GM18873 (cell line): ENCODE data around the gene TMEM17.

Source experiments
- ATAC-seq: cut with Tn5 transposase; IDR thresholded peaks from one replicate; pipeline ENCODE4 v1.9.1; 2021; ENCODE audit warnings: mild to moderate bottlenecking, moderate library complexity, moderate number of reproducible peaks; ENCODE audit not compliant: unreplicated experiment, low FRiP score

TMEM17 gene

GRCh38 chr2:62458206-62458641, 47.8 kb downstream of the TMEM17 start:
- ATAC-seq = no peak

DNA sequence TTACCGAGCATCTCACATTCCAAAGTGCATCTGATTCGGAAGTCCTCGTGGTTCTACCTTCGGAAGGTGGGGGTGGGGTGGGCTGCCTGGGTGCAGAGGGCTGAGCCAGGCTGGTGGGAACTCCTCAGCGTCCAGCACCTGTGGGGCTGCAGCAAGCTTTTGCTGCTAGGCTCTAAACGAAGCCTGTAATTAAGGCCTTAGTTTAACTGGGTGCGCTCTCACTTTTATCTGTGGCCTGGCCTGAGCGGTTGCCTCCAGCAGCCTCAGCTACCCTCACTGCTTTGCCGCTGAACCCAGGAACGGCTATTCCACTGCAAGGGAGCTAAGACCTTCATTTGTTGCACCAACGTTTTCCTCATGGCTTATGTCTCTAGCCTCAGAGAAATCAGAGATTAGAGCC, 48.4 kb downstream of the TMEM17 start:
- ATAC-seq = no peak

DNA sequence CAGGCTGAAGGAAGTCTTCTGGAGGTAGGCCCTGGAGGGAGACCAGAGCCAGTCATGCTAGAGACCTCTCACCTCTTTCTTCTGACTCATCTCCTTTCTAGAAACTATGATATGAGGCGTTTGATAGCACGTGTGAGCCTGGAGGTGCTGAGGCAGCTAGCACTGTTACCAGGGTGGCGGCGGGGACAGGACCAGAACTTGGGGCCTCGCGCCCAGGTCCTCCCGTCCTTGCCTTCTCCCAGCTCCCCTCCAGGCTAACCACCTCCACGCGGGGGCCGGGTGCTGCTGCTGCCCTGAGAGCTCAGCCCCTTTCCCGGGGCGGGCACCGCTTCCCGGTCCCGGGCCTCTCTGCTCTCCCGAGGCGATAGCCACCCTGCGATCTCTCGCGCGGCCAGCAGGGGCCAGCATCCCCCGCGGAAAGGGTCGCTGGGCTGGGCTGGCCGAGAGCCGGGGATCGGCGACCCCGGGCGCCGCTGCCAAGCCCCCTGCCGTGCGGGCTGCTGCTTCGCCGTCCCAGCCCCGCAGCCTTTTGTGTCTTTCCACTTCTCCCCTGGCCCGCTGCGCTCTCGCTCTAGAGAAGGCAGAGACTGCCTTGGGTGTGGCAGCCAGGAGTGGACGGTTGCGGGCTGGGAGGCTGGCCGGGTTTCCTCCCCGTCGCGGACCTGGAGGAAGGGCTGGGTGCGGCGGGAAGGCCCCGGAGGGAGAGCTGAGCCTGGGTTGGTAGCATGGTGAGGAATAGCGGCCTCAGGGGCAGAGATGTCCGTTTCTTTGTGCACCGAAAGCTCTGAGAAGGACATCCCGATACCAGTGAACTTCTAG, 49.1 kb downstream of the TMEM17 start:
- peak; percentile 75 for ATAC-seq

DNA sequence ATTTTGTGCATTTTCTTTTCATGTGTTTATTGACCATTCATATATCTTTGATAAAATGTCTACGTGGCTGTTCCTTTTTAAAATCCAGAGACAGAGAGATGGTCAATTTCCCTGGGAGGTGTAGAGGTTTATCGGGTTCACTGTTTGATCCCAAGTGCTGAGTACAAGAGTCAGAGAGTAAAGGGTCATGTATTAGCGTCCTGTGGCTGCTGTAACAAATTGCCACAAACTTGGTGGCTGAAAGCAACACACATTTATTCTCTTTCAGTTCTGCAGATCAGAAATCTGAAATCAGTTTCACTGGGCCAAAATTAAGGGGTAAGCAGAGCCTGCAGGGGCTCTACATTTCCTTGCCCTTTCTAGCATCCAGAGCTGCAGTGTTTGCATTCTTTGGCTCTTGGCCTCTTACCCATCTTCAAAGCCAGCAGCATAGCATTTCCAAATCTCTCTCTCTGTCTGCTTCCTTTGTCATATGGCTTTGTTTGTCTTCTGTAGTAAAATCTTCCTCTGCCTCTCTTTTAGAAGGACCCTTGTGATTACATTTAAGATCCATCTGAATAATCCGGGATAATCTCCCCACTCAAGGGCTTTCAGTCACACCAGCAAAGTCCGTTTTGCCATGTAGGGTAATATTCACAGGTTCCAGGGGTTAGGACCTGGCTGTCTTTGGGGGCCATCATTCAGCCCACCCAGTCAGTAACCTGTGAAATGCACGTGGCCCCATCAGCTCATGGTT, 49.9 kb downstream of the TMEM17 start:
- ATAC-seq = no peak

- ATAC-seq = no peak
These were observed 52.0 kb downstream of the TMEM17 start for GRCh38 chr2:62453955-62454354.

DNA sequence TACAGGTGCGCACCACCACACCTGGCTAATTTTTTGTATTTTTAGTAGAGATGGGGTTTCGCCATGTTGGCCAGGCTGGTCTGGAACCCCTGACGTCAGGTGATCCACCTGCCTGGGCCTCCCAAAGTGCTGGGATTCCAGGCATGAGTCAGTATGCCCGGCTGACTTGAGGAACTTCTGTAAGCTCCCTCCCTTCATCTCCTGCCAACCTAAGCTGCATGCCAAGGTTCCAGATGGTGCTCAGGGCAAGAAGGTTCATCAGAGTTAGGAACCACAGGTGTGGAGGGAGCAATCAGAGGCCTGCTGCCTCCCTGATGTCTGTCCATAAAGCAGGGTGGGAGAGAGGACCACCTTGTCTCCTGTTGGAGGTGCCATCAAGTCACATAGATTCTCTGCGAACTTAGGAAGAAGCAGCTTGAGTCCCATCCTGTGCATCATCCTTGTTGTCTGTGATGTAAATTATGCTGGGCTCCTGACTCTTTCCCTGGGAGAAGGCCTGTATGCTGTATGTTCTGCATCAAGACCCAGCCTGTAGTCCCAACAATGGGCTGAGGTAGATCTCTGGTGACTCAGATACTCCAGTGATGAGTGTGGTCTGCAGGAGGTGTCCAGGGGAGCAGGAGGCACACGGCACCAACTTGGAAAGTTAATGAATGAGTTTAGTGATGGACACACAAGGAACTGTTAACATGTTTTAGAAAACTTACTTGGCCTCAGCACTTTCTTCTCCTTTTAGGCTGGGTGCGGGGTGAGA, 53.1 kb downstream of the TMEM17 start:
- no peak for ATAC-seq

DNA sequence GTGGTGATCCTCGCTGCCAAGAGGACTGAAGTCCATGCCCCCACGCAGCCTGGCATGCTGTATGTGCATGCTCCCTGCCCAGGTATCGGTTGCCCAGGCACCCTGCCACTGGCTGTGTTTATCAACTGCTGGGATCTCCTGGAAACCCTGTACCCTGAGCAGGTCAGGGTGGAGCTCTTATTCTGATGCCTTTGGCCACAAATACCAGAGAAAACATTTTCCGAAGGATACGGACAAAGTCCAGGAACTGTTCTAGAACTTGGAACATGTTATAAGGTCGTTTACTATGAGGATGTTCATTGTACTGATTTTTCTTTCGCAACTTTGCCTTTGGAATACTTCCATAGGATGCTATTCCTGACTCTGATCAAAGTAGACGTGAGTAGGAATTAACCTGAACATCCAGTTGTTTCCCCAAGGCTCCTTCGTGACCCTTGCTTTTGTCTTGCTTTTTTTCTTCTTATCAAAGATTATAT, 55.2 kb downstream of the TMEM17 start:
- no peak for ATAC-seq
